ENCODE data around the gene HNRNPAB.

The HNRNPAB gene

GRCh38 chr5:178259623-178260536 is 55.5 kb downstream of the HNRNPAB start:
- Mint-ChIP-seq H3K27ac (no peak overlapping the region), H3K9me3 (no peaks in the 10 kb centered on the region)
- CTCF ChIA-PET: interaction anchor here (0.6 kb wide), 1 partner anchor 1066 kb away, joined by 3 read pairs; no protein-coding TSS in a partner anchor

More at GRCh38 chr5:178259623-178260536, 55.5 kb downstream of the HNRNPAB start:
- Mint-ChIP-seq H3K4me1 (peaks cover 2% of the 10 kb centered on the region), H3K27me3 (peaks cover 22% of the 10 kb centered on the region), H3K4me3 (no peak overlapping the region), H3K36me3 (no peaks in the 10 kb centered on the region)
- no peak for DNase-seq

Data from activated naive CD4-positive, alpha-beta T cell treated with anti-CD3 and anti-CD28 coated beads, Interleukin-2, amount 10 ng/mL, durations not matched to agents 7 days and 5 days (primary cell).